HUES6 (cell line): Measurements from ENCODE around the gene RBPJ.
"Not testable (repeated sequence)": the region's sequence is repeated elsewhere in the genome, so short reads cannot be mapped to it uniquely, and the experiment has no call there.

Experiments used
- H3K27ac ChIP-seq: 2 replicates; pipeline ENCODE4 v1.7.0; 2013; ENCODE audit warnings: low read depth, mild to moderate bottlenecking, low read length, inconsistent platforms
- H3K27me3 ChIP-seq: 2 replicates; pipeline ENCODE4 v1.6.1; 2013; ENCODE audit warnings: low read length; ENCODE audit not compliant: control insufficient read depth, insufficient read depth
- H3K36me3 ChIP-seq: 2 replicates; pipeline ENCODE4 v1.6.1; 2013; ENCODE audit warnings: low read length; ENCODE audit not compliant: control insufficient read depth, insufficient read depth
- H3K4me1 ChIP-seq: 2 replicates; pipeline ENCODE4 v1.6.1; 2013; ENCODE audit warnings: low read length; ENCODE audit not compliant: control insufficient read depth, insufficient read depth
- H3K4me3 ChIP-seq: 2 replicates; pipeline ENCODE4 v1.5.1; 2013; ENCODE audit warnings: low read depth, low read length
- H3K9ac ChIP-seq: one replicate; pipeline ENCODE4 v1.6.1; 2013; ENCODE audit warnings: mild to moderate bottlenecking, low read length
- H3K9me3 ChIP-seq: 2 replicates; pipeline ENCODE4 v1.6.1; 2013; ENCODE audit warnings: low read depth, low read length; ENCODE audit not compliant: control insufficient read depth, insufficient read depth

RBPJ gene

GRCh38 chr4:26375551-26375950 is 54.7 kb downstream of the RBPJ start:
- Histone ChIP-seq H3K36me3 (peaks cover 5% of the 10 kb centered on the region; the same call in 1 of the 2 replicates), H3K4me1 (peaks cover 19% of the 10 kb centered on the region), H3K9me3 (no peaks in the 10 kb centered on the region), H3K27ac (no peak overlapping the region), H3K9ac (no peak overlapping the region), H3K27me3 (no peaks in the 10 kb centered on the region), H3K4me3 (no peak overlapping the region)

GRCh38 chr4:26377328-26378311 is 56.8 kb downstream of the RBPJ start:
- no peak overlapping the region for H3K4me3 ChIP-seq
- H3K36me3 ChIP-seq = peaks cover 3% of the 10 kb centered on the region; the same call in 1 of the 2 replicates
- no peaks in the 10 kb centered on the region for H3K9me3 ChIP-seq
- no peak overlapping the region for H3K9ac ChIP-seq
- H3K4me1 ChIP-seq = peaks cover 8% of the 10 kb centered on the region; the same call in 1 of the 2 replicates
- H3K27me3 ChIP-seq = no peaks in the 10 kb centered on the region
- no peak overlapping the region for H3K27ac ChIP-seq

- H3K9me3 ChIP-seq = no peaks in the 10 kb centered on the region
- no peak overlapping the region for H3K27ac ChIP-seq
- no peaks in the 10 kb centered on the region for H3K27me3 ChIP-seq
- peaks cover 8% of the 10 kb centered on the region; the same call in 1 of the 2 replicates for H3K4me1 ChIP-seq
- no peak overlapping the region for H3K4me3 ChIP-seq
- peaks cover 3% of the 10 kb centered on the region; the same call in 1 of the 2 replicates for H3K36me3 ChIP-seq
- no peak overlapping the region for H3K9ac ChIP-seq
Measured at GRCh38 chr4:26379837-26380236, 59.0 kb downstream of the RBPJ start.

GRCh38 chr4:26380740-26381139 is 59.9 kb downstream of the RBPJ start:
- Histone ChIP-seq H3K36me3 (peaks cover 4% of the 10 kb centered on the region; the same call in 1 of the 2 replicates), H3K27me3 (no peaks in the 10 kb centered on the region), H3K9ac (no peak overlapping the region), H3K4me3 (no peak overlapping the region), H3K4me1 (peaks cover 8% of the 10 kb centered on the region; the same call in 1 of the 2 replicates), H3K9me3 (no peaks in the 10 kb centered on the region), H3K27ac (no peak overlapping the region)

- H3K36me3 ChIP-seq = peaks cover 37% of the 10 kb centered on the region
- no peak overlapping the region for H3K9ac ChIP-seq
- no peaks in the 10 kb centered on the region for H3K27me3 ChIP-seq
- no peak overlapping the region for H3K27ac ChIP-seq
- H3K4me3 ChIP-seq = no peak overlapping the region
- H3K9me3 ChIP-seq = no peaks in the 10 kb centered on the region
- no peaks in the 10 kb centered on the region for H3K4me1 ChIP-seq
Measured at GRCh38 chr4:26384380-26385057, 63.7 kb downstream of the RBPJ start.

- Histone ChIP-seq H3K9me3 (no peaks in the 10 kb centered on the region), H3K4me3 (no peak overlapping the region), H3K27me3 (no peaks in the 10 kb centered on the region), H3K36me3 (peaks cover 47% of the 10 kb centered on the region), H3K4me1 (no peaks in the 10 kb centered on the region), H3K27ac (no peak overlapping the region), H3K9ac (no peak overlapping the region)
Measured at GRCh38 chr4:26385690-26386089, 64.9 kb downstream of the RBPJ start.

- Histone ChIP-seq H3K27ac (no peak overlapping the region), H3K9ac (no peak overlapping the region), H3K27me3 (no peaks in the 10 kb centered on the region), H3K36me3 (peaks cover 52% of the 10 kb centered on the region), H3K4me1 (no peaks in the 10 kb centered on the region), H3K4me3 (no peak overlapping the region), H3K9me3 (no peaks in the 10 kb centered on the region)
Measured at GRCh38 chr4:26386386-26386785, 65.6 kb downstream of the RBPJ start.

- Histone ChIP-seq H3K36me3 (peaks cover 66% of the 10 kb centered on the region), H3K9me3 (no peaks in the 10 kb centered on the region), H3K27me3 (no peaks in the 10 kb centered on the region), H3K9ac (no peak overlapping the region), H3K4me3 (no peak overlapping the region), H3K27ac (no peak overlapping the region), H3K4me1 (no peaks in the 10 kb centered on the region)
Measured at GRCh38 chr4:26388671-26389070, 67.9 kb downstream of the RBPJ start.

- no peak overlapping the region for H3K9ac ChIP-seq
- no peaks in the 10 kb centered on the region for H3K9me3 ChIP-seq
- H3K27ac ChIP-seq = no peak overlapping the region
- no peak overlapping the region for H3K4me3 ChIP-seq
- H3K4me1 ChIP-seq = peaks cover 6% of the 10 kb centered on the region
- peaks cover 35% of the 10 kb centered on the region for H3K36me3 ChIP-seq
- H3K27me3 ChIP-seq = no peaks in the 10 kb centered on the region
Measured at GRCh38 chr4:26397086-26397485, 76.3 kb downstream of the RBPJ start.

GRCh38 chr4:26400132-26400531 is 79.3 kb downstream of the RBPJ start:
- Histone ChIP-seq H3K36me3 (peaks cover 41% of the 10 kb centered on the region), H3K27ac (no peak overlapping the region), H3K9me3 (peaks cover 13% of the 10 kb centered on the region), H3K9ac (no peak overlapping the region), H3K4me3 (no peak overlapping the region), H3K27me3 (no peaks in the 10 kb centered on the region), H3K4me1 (peaks cover 3% of the 10 kb centered on the region)

- H3K4me3 ChIP-seq, H3K27me3 ChIP-seq, H3K27ac ChIP-seq, H3K9ac ChIP-seq, H3K4me1 ChIP-seq: not testable (repeated sequence)
- Histone ChIP-seq H3K36me3 (peaks cover 54% of the 10 kb centered on the region), H3K9me3 (peaks cover 31% of the 10 kb centered on the region)
Measured at GRCh38 chr4:26402017-26402416, 81.2 kb downstream of the RBPJ start.
